ENCODE measurements around the gene SNCG. TPM values are rescaled to one million over a fixed set of nuclear protein-coding genes. Genes with fewer than 3 reads are reported as not detected.
"Not testable (repeated sequence)": the region's sequence is repeated elsewhere in the genome, so short reads cannot be mapped to it uniquely, and the experiment has no call there.

The SNCG gene
- total RNA-seq, 1 donor from 2014 or later: 1.2 TPM

DNA sequence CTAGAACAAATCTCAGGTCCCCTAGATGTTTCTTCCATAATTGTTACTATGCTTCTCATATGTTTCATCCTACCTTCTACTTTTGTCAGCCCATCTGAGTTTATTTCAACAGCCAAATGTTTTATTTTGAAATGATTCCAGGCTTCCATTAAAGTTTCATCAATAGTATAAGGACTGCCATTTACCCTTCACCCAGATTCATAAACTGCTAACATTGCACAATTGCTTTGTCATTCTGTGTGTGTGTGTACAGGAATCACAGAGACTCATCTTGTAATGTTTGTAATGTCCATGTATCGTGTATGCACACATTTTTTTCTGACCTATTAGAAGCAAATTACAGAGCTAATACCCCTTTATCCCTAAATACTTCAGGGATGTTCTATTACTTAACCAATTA lies 26.5 kb upstream of the SNCG start:
- peaks cover 13% of the 10 kb centered on the region for H3K4me1 Mint-ChIP-seq (ENCODE audit: low read depth)
- no peaks in the 10 kb centered on the region for H3K27me3 Mint-ChIP-seq (ENCODE audit: low read depth)
- H3K27ac Mint-ChIP-seq (ENCODE audit: unreplicated experiment): no peak overlapping the region
- H3K36me3 Mint-ChIP-seq (ENCODE audit: low read depth): peaks cover 15% of the 10 kb centered on the region
- H3K4me3 Mint-ChIP-seq (ENCODE audit: unreplicated experiment): no peak overlapping the region
- DNase-seq (ENCODE audit: low spot score): no peak
- H3K9me3 Mint-ChIP-seq (ENCODE audit: low read depth): no peaks in the 10 kb centered on the region
- TF ChIP-seq, protein P1, sequence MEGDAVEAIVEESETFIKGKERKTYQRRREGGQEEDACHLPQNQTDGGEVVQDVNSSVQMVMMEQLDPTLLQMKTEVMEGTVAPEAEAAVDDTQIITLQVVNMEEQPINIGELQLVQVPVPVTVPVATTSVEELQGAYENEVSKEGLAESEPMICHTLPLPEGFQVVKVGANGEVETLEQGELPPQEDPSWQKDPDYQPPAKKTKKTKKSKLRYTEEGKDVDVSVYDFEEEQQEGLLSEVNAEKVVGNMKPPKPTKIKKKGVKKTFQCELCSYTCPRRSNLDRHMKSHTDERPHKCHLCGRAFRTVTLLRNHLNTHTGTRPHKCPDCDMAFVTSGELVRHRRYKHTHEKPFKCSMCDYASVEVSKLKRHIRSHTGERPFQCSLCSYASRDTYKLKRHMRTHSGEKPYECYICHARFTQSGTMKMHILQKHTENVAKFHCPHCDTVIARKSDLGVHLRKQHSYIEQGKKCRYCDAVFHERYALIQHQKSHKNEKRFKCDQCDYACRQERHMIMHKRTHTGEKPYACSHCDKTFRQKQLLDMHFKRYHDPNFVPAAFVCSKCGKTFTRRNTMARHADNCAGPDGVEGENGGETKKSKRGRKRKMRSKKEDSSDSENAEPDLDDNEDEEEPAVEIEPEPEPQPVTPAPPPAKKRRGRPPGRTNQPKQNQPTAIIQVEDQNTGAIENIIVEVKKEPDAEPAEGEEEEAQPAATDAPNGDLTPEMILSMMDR (IDR thresholded peaks at IDR 0.05): no peak

DNA sequence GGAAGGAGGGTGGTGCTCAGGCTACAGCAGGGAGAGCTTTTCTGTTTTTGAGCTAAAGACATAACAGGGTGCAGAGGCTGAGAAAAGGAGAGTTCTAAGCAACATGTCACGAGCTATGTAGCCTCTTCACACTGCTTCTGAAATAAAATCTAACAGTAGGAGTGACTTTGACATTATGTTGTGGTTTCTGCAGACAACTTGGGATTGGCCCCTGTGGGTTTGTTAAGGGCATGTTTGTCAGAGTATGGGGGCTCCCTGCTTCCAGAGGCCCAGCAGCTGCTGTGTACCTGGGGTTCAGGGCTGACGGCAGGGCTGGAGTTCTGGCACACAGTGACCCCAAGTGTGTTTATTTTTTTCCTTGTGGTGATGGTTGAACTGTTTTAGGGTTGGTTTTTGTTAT lies 25.7 kb upstream of the SNCG start:
- H3K27ac Mint-ChIP-seq (ENCODE audit: unreplicated experiment): no peak overlapping the region
- no peaks in the 10 kb centered on the region for H3K9me3 Mint-ChIP-seq (ENCODE audit: low read depth)
- TF ChIP-seq, protein P1 (IDR thresholded peaks at IDR 0.05): no peak
- peaks cover 15% of the 10 kb centered on the region for H3K36me3 Mint-ChIP-seq (ENCODE audit: low read depth)
- DNase-seq (ENCODE audit: low spot score): no peak
- no peak overlapping the region for H3K4me3 Mint-ChIP-seq (ENCODE audit: unreplicated experiment)
- H3K4me1 Mint-ChIP-seq (ENCODE audit: low read depth): peaks cover 21% of the 10 kb centered on the region
- no peaks in the 10 kb centered on the region for H3K27me3 Mint-ChIP-seq (ENCODE audit: low read depth)

DNA sequence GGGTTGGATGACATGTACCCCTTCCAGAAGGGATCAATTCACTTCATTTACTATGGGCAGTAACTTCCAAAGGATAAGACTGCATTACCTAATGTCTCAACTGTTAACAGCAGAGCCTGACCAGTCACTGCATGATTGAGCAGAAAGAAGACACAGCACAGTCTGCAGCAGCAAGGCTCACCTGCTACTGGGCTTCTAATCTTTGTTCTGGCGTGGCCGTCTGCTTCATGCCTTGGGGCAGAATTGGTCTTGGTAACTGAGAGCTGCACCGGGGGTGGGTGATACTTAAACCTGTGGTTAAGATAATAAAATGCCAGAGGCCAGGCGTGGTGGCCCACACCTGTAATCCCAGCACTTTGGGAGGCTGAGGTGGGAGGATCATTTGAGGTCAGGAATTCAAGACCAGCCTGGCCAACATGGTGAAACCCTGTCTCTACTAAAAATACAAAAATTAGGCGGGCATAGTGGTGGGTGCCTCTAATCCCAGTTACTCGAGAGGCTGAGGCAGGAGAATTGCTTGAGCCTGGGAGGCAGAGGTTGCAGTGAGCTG lies 24.2 kb upstream of the SNCG start:
- DNase-seq (ENCODE audit: low spot score): peak; percentile 48
- peaks cover 22% of the 10 kb centered on the region for H3K4me1 Mint-ChIP-seq (ENCODE audit: low read depth)
- H3K27ac Mint-ChIP-seq (ENCODE audit: unreplicated experiment): not testable (repeated sequence)

DNA sequence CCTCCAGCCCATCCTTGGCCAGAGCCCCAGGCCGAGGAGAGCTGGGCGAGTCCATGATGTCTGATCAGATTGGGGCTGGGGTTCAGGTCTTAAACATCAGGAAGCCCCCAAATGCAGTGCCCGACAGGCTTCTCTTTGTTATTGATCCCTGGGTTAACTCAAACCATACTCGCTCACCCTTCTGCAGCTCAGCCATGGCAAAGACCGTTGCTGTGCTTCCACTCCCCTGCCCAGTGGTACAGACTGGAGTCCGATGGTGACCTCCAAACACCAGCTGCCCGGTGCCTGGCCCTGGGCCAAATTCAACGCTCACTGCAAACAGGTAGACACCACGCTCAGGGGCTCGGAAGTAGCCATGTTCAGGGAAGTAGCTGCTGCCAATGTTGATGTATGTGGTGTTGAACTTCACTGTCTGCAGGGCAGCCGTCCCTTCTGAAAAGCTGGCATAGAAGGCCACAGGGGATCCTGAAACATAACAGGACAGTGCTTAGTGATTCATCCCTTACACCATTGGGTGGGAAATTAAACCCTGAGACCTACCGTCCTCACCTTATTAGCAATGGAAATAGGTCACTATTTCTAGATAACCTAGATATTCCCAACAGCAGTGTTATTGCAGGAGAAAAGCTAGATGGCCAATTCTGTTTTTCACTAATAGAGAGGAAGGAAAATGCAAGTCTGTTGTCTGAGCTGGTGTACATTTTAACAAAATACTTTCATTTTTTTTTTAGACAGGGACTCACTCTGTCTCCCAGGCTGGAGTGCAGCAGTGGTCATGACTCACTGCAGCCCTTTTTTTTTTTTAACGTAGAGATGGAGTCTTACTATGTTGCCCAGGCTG lies 21.5 kb upstream of the SNCG start:
- TF ChIP-seq, protein P1 (IDR thresholded peaks at IDR 0.05): no peak
- H3K27ac Mint-ChIP-seq (ENCODE audit: unreplicated experiment): peak overlapping the region; percentile 84
- peak; percentile 77 for DNase-seq (ENCODE audit: low spot score)

More for the DNA sequence above, 24.2 kb upstream of the SNCG start:
- peaks cover 13% of the 10 kb centered on the region for H3K36me3 Mint-ChIP-seq (ENCODE audit: low read depth)
- H3K4me3 Mint-ChIP-seq (ENCODE audit: unreplicated experiment); H3K9me3 Mint-ChIP-seq (ENCODE audit: low read depth); H3K27me3 Mint-ChIP-seq (ENCODE audit: low read depth): not testable (repeated sequence)

DNA sequence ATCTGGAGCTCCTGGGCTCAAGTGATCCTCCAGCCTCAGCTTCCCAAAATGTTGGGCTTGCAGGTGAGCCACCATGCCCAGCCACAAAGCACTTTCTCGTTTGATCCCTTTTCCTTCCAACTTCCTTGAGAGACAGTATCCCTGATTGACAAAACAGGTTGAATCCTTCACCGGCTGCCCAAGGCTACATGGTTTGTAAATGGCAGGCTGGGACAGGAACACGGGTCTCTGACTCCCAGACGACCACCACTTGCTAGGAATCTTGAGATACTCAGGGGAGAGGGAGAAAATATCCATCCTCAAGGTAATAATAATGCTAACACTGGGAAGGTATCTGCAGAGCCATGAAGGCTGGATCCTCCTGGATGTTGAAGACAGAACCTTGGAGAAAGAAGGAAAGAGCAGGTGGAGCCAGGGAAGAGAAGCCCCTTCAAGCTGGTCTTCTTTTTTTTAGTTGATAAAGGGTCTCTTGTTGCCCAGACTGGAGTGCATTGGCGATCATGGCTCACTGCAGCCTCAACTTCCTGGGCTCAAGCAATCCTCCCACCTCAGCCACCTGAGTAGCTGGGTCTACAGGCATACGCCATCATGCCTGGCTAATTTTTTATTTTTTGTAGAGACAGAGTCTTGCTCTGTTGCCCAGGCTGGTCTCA lies 20.8 kb upstream of the SNCG start:
- no peaks in the 10 kb centered on the region for H3K27me3 Mint-ChIP-seq (ENCODE audit: low read depth)
- H3K9me3 Mint-ChIP-seq (ENCODE audit: low read depth): no peaks in the 10 kb centered on the region
- H3K4me1 Mint-ChIP-seq (ENCODE audit: low read depth): peaks cover 20% of the 10 kb centered on the region
- no peaks in the 10 kb centered on the region for H3K36me3 Mint-ChIP-seq (ENCODE audit: low read depth)
- peak overlapping the region; percentile 84 for H3K27ac Mint-ChIP-seq (ENCODE audit: unreplicated experiment)
- H3K4me3 Mint-ChIP-seq (ENCODE audit: unreplicated experiment): no peak overlapping the region
- TF ChIP-seq, protein P1 (IDR thresholded peaks at IDR 0.05): no peak
- peak; percentile 17 for DNase-seq (ENCODE audit: low spot score)

More for the DNA sequence above, 21.5 kb upstream of the SNCG start:
- peaks cover 2% of the 10 kb centered on the region for H3K36me3 Mint-ChIP-seq (ENCODE audit: low read depth)
- H3K4me3 Mint-ChIP-seq (ENCODE audit: unreplicated experiment): no peak overlapping the region
- no peaks in the 10 kb centered on the region for H3K27me3 Mint-ChIP-seq (ENCODE audit: low read depth)
- no peaks in the 10 kb centered on the region for H3K9me3 Mint-ChIP-seq (ENCODE audit: low read depth)
- peaks cover 20% of the 10 kb centered on the region for H3K4me1 Mint-ChIP-seq (ENCODE audit: low read depth)

All from chondrocyte (in vitro differentiated cells).